ENCODE measurements around the gene ASIC2. TPM values are rescaled to one million over a fixed set of nuclear protein-coding genes. Genes with fewer than 3 reads are reported as not detected.

ASIC2 gene
- total and polyA plus RNA-seq, 7 donors = 0.01 TPM; not detected in 6

GRCh38 chr17:33121272-33121671 lies 171.8 kb downstream of the ASIC2 start:
- DNase-seq (no peak), ATAC-seq (no peak)
- TF ChIP-seq CTCF (IDR thresholded peaks at IDR 0.05) = no peak
- no peak overlapping the region for H3K27ac ChIP-seq
- H3K4me3 ChIP-seq = no peak overlapping the region
- intact Hi-C loops (cut with DNase I) = no loop called here
- no peaks in the 10 kb centered on the region for H3K4me1 ChIP-seq
- 64 to 75% (median 74%) methylated on average over 2 of the region's 2 CpGs for WGBS, 3 donors
- H3K9me3 ChIP-seq = no peaks in the 10 kb centered on the region
- H3K27me3 ChIP-seq (ENCODE audit: insufficient read depth in 3 of 3, low read length in 2 of 3) = peaks cover 0 to 17% (median 4%) of the 10 kb centered on the region in 3 donors
- H3K36me3 ChIP-seq (ENCODE audit: insufficient read depth in 1 of 2, low read depth in 1 of 2) = no peaks in the 10 kb centered on the region

GRCh38 chr17:33120103-33120502 lies 173.0 kb downstream of the ASIC2 start:
- intact Hi-C loops (cut with DNase I) = no loop called here
- WGBS, 3 donors = 18 to 20% (median 19%) methylated on average over 5 of the region's 5 CpGs
- no peak for DNase-seq

DNA sequence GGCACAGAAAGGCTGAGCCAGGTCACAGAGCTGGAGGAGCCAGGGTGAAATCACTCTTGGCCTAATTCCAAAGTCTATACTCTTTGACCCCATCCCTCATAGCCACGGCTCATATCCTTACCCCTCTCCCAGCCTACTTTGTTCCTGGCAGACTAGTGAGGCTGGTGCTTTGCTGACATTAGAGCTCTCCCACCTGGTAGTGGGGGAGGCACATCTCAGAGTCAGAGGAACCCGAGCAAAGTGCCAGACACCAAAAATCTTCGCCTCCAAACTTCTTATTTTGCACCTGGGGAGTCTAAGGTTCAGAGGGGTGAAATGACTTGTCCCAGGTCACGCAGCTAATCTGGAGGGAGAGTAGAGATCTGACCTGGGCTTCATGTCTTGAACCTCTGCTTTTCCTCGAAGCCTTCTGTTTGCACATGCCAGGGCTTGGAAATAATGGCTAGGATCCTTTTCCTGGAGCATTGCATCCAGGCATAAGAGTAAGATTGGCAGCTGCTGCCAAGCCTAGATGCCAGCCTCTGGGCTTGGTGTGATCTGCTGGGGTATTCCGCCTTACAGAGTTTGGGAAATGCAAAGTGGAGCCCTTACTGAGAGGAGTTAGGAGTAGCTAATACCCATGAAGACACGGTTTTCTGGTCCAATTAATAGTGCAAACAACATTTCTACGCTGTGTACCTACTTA lies 174.6 kb downstream of the ASIC2 start:
- Histone ChIP-seq H3K36me3 (ENCODE audit: insufficient read depth in 1 of 2, low read depth in 1 of 2) (no peaks in the 10 kb centered on the region), H3K4me3 (no peak overlapping the region), H3K4me1 (no peaks in the 10 kb centered on the region), H3K9me3 (no peaks in the 10 kb centered on the region), H3K27me3 (ENCODE audit: insufficient read depth in 3 of 3, low read length in 2 of 3) (peaks cover 0 to 17% (median 4%) of the 10 kb centered on the region in 3 donors), H3K27ac (no peak overlapping the region)
- no peak for DNase-seq
- no peak for TF ChIP-seq CTCF (IDR thresholded peaks at IDR 0.05)
- WGBS, 3 donors = 38 to 48% (median 47%) methylated on average over 8 of the region's 8 CpGs
- intact Hi-C loops (cut with DNase I) = no loop called here
- no peak for ATAC-seq

More at GRCh38 chr17:33120103-33120502, 173.0 kb downstream of the ASIC2 start:
- no peak overlapping the region for H3K27ac ChIP-seq
- no peaks in the 10 kb centered on the region for H3K4me1 ChIP-seq
- no peak for ATAC-seq
- no peaks in the 10 kb centered on the region for H3K9me3 ChIP-seq
- H3K4me3 ChIP-seq = no peak overlapping the region
- TF ChIP-seq CTCF (IDR thresholded peaks at IDR 0.05) = no peak
- peaks cover 0 to 17% (median 4%) of the 10 kb centered on the region in 3 donors for H3K27me3 ChIP-seq (ENCODE audit: insufficient read depth in 3 of 3, low read length in 2 of 3)
- H3K36me3 ChIP-seq (ENCODE audit: insufficient read depth in 1 of 2, low read depth in 1 of 2) = no peaks in the 10 kb centered on the region

DNA sequence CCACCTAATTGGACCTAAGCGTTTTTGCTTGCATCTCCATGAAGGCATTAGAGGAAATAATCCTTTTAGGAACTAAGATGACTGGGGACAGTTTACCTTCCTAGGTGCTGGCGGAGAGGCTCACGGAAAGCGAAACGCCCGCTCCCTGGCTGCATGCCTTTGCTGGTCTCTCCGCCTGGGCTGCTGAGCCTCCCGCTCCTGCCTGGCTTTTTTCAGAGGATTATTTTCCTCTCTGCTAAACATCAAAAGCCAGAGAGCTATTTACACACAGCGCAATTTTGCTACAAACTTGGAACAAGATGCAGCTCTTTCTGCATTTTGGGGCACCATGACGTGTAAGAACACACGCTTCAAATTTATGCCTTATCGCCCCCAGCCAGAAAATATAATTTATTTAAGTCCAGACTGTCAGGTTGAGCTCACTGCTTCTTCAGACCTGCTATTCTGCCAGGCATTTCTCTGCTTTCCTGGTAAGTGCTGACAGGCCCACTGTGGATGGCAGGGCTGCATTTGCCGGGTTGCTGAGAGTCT lies 177.0 kb downstream of the ASIC2 start:
- Histone ChIP-seq H3K4me3 (no peak overlapping the region), H3K9me3 (no peaks in the 10 kb centered on the region), H3K4me1 (no peaks in the 10 kb centered on the region), H3K36me3 (ENCODE audit: insufficient read depth in 1 of 2, low read depth in 1 of 2) (no peaks in the 10 kb centered on the region), H3K27ac (no peak overlapping the region), H3K27me3 (ENCODE audit: insufficient read depth in 3 of 3, low read length in 2 of 3) (peaks cover 0 to 8% (median 3%) of the 10 kb centered on the region in 3 donors)
- ATAC-seq = no peak
- TF ChIP-seq CTCF (IDR thresholded peaks at IDR 0.05) = no peak
- intact Hi-C loops (cut with DNase I) = no loop called here
- 63 to 70% (median 70%) methylated on average over 13 of the region's 13 CpGs for WGBS, 3 donors
- DNase-seq = no peak
